OCI-LY7 (cell line): ENCODE measurements around the gene NR2F2.

Experiments used
- EZH2phosphoT487 ChIP-seq: fragments of 200-600 bp; sonication (generic); IDR thresholded peaks from 2 replicates; pipeline ENCODE4 v1.6.1; 2018; ENCODE audit warnings: low read depth, borderline replicate concordance, mild to moderate bottlenecking, mixed run types, antibody characterized with exemption, low read length, moderate library complexity, mixed read lengths
- TF ChIP-seq, protein P1 (sequence below): fragments of 200-600 bp; sonication (generic); conservative IDR thresholded peaks from 2 replicates; pipeline ENCODE4 v1.5.1; 2014; ENCODE audit warnings: mild to moderate bottlenecking, antibody characterized with exemption, low read length, moderate library complexity, mixed read lengths

DNA sequence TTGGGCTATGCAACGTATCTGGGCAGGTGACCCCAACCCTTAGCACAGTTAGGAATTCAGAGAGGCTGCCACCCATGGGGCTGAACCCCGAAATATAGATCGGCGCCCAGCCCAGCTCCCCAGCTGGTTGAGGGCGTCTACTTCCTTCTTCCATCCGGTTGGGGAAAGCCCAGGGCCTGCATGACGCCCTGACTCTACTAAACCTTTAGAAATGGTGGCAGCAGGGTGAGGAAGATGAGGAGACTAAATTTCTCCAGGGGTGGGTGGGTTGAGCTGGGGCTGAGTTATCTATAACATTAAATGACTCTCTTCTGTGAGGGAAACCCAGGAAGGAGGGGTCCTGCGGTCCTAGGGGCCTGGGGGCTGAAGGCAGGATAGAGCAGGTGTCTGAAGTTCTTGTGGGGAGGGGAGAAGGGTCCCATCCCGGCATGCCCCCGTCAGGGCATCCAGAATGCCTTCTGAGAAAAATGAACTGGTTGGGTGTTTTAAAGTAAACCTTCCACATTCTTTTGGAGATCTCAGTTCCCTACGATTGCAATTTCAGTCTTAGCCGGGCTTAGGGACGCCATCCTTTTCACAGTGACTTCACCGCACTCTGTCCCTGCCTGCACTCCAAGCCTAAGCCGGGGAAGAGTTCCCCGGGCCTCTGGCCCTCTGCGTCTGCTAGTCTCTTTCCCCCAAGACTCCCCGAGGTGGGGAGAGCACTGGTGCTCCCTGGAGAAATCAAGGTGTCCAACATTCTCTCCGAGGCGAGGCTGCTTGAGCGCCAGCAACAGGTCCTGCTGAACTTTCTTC is 28.5 kb downstream of the NR2F2 start:
- TF ChIP-seq, protein P1, sequence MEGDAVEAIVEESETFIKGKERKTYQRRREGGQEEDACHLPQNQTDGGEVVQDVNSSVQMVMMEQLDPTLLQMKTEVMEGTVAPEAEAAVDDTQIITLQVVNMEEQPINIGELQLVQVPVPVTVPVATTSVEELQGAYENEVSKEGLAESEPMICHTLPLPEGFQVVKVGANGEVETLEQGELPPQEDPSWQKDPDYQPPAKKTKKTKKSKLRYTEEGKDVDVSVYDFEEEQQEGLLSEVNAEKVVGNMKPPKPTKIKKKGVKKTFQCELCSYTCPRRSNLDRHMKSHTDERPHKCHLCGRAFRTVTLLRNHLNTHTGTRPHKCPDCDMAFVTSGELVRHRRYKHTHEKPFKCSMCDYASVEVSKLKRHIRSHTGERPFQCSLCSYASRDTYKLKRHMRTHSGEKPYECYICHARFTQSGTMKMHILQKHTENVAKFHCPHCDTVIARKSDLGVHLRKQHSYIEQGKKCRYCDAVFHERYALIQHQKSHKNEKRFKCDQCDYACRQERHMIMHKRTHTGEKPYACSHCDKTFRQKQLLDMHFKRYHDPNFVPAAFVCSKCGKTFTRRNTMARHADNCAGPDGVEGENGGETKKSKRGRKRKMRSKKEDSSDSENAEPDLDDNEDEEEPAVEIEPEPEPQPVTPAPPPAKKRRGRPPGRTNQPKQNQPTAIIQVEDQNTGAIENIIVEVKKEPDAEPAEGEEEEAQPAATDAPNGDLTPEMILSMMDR = no peak
- TF ChIP-seq EZH2phosphoT487 = no peak
